RWPE2 (cell line): ENCODE measurements around the gene ARL15.

Experiments
- ATAC-seq: fragments of 200-7000 bp; cut with Tn5 transposase; 3 replicates; pipeline ENCODE4 v1.9.1; 2021; ENCODE audit warnings: low read depth
- DNase-seq: peaks from one replicate; pipeline ENCODE4 v3.0.0-alpha.2; 2020; ENCODE audit warnings: low spot score
- H3K27ac ChIP-seq: fragments of 450-650 bp; 2 replicates; pipeline ENCODE4 v1.5.1; 2017; ENCODE audit warnings: mild to moderate bottlenecking; ENCODE audit not compliant: poor library complexity, severe bottlenecking
- H3K27me3 ChIP-seq: fragments of 250-450 bp; sonication (Bioruptor Pico); 2 replicates; pipeline ENCODE4 v1.5.1; 2021; ENCODE audit warnings: mild to moderate bottlenecking, moderate library complexity; ENCODE audit not compliant: insufficient read depth, poor library complexity, severe bottlenecking
- H3K36me3 ChIP-seq: fragments of 250-450 bp; sonication (Bioruptor Pico); 2 replicates; pipeline ENCODE4 v1.5.1; 2020; ENCODE audit warnings: low read depth, mild to moderate bottlenecking, moderate library complexity
- H3K4me1 ChIP-seq: fragments of 250-450 bp; sonication (Bioruptor Pico); 2 replicates; pipeline ENCODE4 v1.5.1; 2021; ENCODE audit warnings: mild to moderate bottlenecking, moderate library complexity; ENCODE audit not compliant: insufficient read depth, poor library complexity, severe bottlenecking
- H3K4me3 ChIP-seq: fragments of 250-450 bp; sonication (Bioruptor Pico); 2 replicates; pipeline ENCODE4 v1.5.1; 2021; ENCODE audit warnings: mild to moderate bottlenecking, moderate library complexity; ENCODE audit not compliant: severe bottlenecking
- H3K9me3 ChIP-seq: fragments of 250-450 bp; sonication (Bioruptor Pico); 2 replicates; pipeline ENCODE4 v1.5.1; 2021; ENCODE audit warnings: mild to moderate bottlenecking, moderate library complexity; ENCODE audit not compliant: severe bottlenecking
- CTCF ChIP-seq: fragments of 450-650 bp; IDR thresholded peaks from one replicate; pipeline ENCODE4 v1.5.1; 2017; ENCODE audit warnings: mild to moderate bottlenecking, moderate library complexity; ENCODE audit not compliant: poor library complexity, severe bottlenecking

Gene ARL15

DNA sequence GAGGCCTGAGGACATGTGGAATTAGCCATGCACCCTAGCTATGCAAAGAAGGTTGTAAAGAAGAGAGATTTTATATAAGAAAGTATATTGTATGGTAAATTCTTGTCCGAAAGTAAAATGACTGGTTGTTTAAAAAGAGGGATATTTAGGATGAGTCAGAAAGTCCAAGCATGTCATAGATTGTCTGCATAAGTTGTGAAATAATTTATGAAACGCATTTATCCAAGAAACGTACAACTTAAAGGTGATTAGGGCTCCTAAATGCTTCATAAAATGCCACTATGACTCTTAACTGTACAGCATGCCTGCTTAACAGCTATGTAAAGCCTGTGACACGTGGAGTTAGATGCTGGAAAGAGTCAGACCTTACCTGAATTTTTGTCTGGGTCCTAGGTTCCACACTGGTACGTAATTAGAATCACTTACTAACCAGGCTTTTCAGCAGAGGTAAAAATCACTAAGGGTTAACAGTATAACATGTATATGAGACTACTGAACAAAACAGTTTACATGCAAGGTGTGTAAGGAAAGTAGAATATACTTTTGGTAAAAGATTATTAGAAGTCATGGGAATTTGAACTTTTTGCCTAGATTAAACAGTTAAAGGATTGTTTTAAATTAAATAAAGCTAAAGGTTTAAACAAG, 37.0 kb upstream of the ARL15 start:
- H3K27ac ChIP-seq, result no peak overlapping the region
- H3K9me3 ChIP-seq, result peaks cover 11% of the 10 kb centered on the region
- ATAC-seq (no peak), DNase-seq (no peak)
- no peak for TF ChIP-seq CTCF
- no peak overlapping the region for H3K4me3 ChIP-seq
- no peaks in the 10 kb centered on the region for H3K36me3 ChIP-seq
- no peaks in the 10 kb centered on the region for H3K4me1 ChIP-seq
- H3K27me3 ChIP-seq, result no peaks in the 10 kb centered on the region

DNA sequence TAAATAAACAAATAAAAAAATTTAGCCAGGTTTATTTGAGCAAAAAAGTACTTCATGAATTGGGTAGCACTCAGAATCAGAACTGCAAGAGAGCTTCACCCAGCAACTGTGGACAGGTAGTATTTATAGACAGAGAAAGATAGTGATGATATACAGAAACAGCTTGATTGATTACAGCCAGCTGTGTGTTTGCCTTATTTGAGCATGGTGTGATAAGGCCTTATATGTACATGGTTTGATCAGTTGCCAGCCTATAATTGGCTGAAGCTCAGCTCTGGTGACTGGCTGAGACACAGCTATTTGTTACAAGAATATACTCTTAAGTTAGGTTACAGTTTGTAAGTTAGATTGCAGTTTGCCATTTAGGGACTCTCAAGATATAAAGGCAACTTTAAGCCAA, 34.3 kb upstream of the ARL15 start:
- Histone ChIP-seq H3K27me3 (no peaks in the 10 kb centered on the region), H3K4me1 (no peaks in the 10 kb centered on the region), H3K36me3 (no peaks in the 10 kb centered on the region), H3K27ac (no peak overlapping the region), H3K9me3 (peaks cover 11% of the 10 kb centered on the region), H3K4me3 (no peak overlapping the region)
- DNase-seq, result no peak
- no peak for ATAC-seq
- TF ChIP-seq CTCF, result no peak

- H3K36me3 ChIP-seq, result no peaks in the 10 kb centered on the region
- DNase-seq, result no peak
- H3K27me3 ChIP-seq, result no peaks in the 10 kb centered on the region
- H3K4me1 ChIP-seq, result no peaks in the 10 kb centered on the region
- H3K27ac ChIP-seq, result no peak overlapping the region
- H3K4me3 ChIP-seq, result no peak overlapping the region
- TF ChIP-seq CTCF, result no peak
- peaks cover 6% of the 10 kb centered on the region for H3K9me3 ChIP-seq
- no peak for ATAC-seq
Observed at GRCh38 chr5:54341971-54342370, 31.6 kb upstream of the ARL15 start.

DNA sequence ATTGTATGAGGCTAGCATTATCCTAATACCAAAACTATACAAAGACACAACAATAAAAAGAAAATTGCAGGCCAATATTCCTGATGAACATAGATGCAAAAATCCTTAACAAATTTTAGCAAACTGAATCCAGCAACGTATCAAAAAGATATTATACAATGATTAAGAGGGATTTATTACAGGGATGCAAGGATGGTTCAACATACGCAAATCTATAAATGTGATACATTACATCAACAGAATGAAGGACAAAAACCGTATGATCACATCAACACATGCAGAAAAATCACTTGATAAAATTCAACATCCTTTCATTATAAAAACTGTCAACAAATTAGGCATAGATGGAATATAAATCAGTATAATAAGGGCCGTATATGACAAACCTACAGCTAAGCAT, 27.1 kb upstream of the ARL15 start:
- H3K27ac ChIP-seq, result no peak overlapping the region
- no peak for TF ChIP-seq CTCF
- H3K4me1 ChIP-seq, result no peaks in the 10 kb centered on the region
- H3K36me3 ChIP-seq, result no peaks in the 10 kb centered on the region
- H3K27me3 ChIP-seq, result no peaks in the 10 kb centered on the region
- DNase-seq (no peak), ATAC-seq (no peak)
- H3K4me3 ChIP-seq, result no peak overlapping the region
- peaks cover 4% of the 10 kb centered on the region for H3K9me3 ChIP-seq

DNA sequence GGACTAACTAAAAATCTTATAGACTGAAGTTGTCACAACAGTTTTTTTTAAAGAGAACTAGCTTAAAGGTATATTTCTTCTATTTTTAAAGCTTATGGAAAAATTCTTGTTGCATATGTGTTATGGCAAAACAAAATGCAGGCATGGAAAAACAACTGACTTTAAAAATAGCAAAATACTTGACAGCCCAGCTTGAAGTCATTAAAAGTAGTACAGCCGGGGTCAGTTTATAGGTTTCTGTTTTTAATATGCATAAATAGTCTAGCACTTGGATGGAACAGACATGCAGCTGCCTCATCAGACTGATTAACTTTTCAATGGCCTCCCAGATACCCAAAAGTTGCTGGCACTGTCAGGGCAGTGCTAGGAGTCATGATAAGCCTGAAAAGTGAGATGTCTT, 22.3 kb upstream of the ARL15 start:
- DNase-seq (no peak), ATAC-seq (no peak)
- no peaks in the 10 kb centered on the region for H3K27me3 ChIP-seq
- H3K4me1 ChIP-seq, result peaks cover 14% of the 10 kb centered on the region
- no peaks in the 10 kb centered on the region for H3K36me3 ChIP-seq
- peaks cover 4% of the 10 kb centered on the region for H3K9me3 ChIP-seq
- H3K4me3 ChIP-seq, result no peak overlapping the region
- H3K27ac ChIP-seq, result no peak overlapping the region
- TF ChIP-seq CTCF, result no peak
